Endodermal cell (in vitro differentiated cells): ENCODE measurements around the gene LIMS2. TPM values are rescaled to one million over a fixed set of nuclear protein-coding genes. Genes with fewer than 3 reads are reported as not detected.

ENCODE experiments used
- DNase-seq: peaks from one replicate; pipeline ENCODE4 v3.0.0-alpha.2; 2017
- H3K27ac ChIP-seq: 2 replicates; pipeline ENCODE4 v1.5.1; 2013; ENCODE audit warnings: mild to moderate bottlenecking, low read depth, low read length, moderate library complexity
- H3K27me3 ChIP-seq: 2 replicates; pipeline ENCODE4 v1.6.1; 2013; ENCODE audit warnings: mild to moderate bottlenecking, low read length, moderate library complexity; ENCODE audit not compliant: insufficient read depth, control insufficient read depth, poor library complexity, severe bottlenecking
- H3K36me3 ChIP-seq: 2 replicates; pipeline ENCODE4 v1.7.0; 2013; ENCODE audit warnings: mild to moderate bottlenecking, low read length, moderate library complexity; ENCODE audit not compliant: control insufficient read depth, insufficient read depth
- H3K4me1 ChIP-seq: one replicate; pipeline ENCODE4 v1.7.0; 2013; ENCODE audit warnings: low read length; ENCODE audit not compliant: control insufficient read depth, insufficient read depth
- H3K4me3 ChIP-seq: 2 replicates; pipeline ENCODE4 v1.5.1; 2013; ENCODE audit warnings: mild to moderate bottlenecking, low read length, moderate library complexity
- H3K9ac ChIP-seq: 2 replicates; pipeline ENCODE4 v1.6.1; 2013; ENCODE audit warnings: mild to moderate bottlenecking, low read length, moderate library complexity; ENCODE audit not compliant: poor library complexity, severe bottlenecking; ENCODE audit errors: extremely low read depth
- H3K9me3 ChIP-seq: 2 replicates; pipeline ENCODE4 v1.6.1; 2013; ENCODE audit warnings: mild to moderate bottlenecking, low read length, moderate library complexity; ENCODE audit not compliant: control insufficient read depth
- H3K27ac Mint-ChIP-seq: 2 replicates; pipeline ENCODE4 v1.8.0; 2020; ENCODE audit warnings: mixed read lengths
- H3K27me3 Mint-ChIP-seq: 2 replicates; pipeline ENCODE4 v1.8.0; 2021; ENCODE audit warnings: mild to moderate bottlenecking, mixed read lengths; ENCODE audit not compliant: insufficient read depth
- H3K36me3 Mint-ChIP-seq: 2 replicates; pipeline ENCODE4 v1.8.0; 2020; ENCODE audit warnings: low read depth, mixed read lengths
- H3K4me1 Mint-ChIP-seq: 2 replicates; pipeline ENCODE4 v1.8.0; 2020; ENCODE audit warnings: mixed read lengths
- H3K4me3 Mint-ChIP-seq: 2 replicates; pipeline ENCODE4 v1.8.0; 2020; ENCODE audit warnings: mild to moderate bottlenecking, moderate library complexity, mixed read lengths
- H3K9me3 Mint-ChIP-seq: 2 replicates; pipeline ENCODE4 v1.8.0; 2020; ENCODE audit warnings: mild to moderate bottlenecking, mixed read lengths
- WGBS, 2 experiments: methylation state at CpG; one replicate each; pipeline versions ENCODE4 v1.1.5 to v1.1.7; 2013; ENCODE audit warnings: missing lambda C conversion rate in 2 of 2, mixed read lengths in 1 of 2; ENCODE audit not compliant: insufficient coverage in 1 of 2, insufficient read length in 1 of 2; 5-methylcytosine and 5-hydroxymethylcytosine counted together
- total RNA-seq, 2 donors: library from RNA; stranded (reverse); fragmentation: NEBNext Ultra II Directional in 1 of 2; extraction: Animal tissue kit (Norgen Biotek cat#: 25700) in 1 of 2; gene quantifications; 2 replicates in 1 of 2; 3 replicates in 1 of 2; pipeline ENCODE4 v1.2.1, GENCODE V29; 2021
- TF ChIP-seq, protein P1 (sequence below): fragments of 200-600 bp; sonication (generic); conservative IDR thresholded peaks from 2 replicates; pipeline ENCODE4 v1.5.0; 2021; ENCODE audit warnings: antibody characterized with exemption, mild to moderate bottlenecking

Gene LIMS2
- total RNA-seq, 2 donors from 2014 or later = 3.9 to 9.8 TPM

DNA sequence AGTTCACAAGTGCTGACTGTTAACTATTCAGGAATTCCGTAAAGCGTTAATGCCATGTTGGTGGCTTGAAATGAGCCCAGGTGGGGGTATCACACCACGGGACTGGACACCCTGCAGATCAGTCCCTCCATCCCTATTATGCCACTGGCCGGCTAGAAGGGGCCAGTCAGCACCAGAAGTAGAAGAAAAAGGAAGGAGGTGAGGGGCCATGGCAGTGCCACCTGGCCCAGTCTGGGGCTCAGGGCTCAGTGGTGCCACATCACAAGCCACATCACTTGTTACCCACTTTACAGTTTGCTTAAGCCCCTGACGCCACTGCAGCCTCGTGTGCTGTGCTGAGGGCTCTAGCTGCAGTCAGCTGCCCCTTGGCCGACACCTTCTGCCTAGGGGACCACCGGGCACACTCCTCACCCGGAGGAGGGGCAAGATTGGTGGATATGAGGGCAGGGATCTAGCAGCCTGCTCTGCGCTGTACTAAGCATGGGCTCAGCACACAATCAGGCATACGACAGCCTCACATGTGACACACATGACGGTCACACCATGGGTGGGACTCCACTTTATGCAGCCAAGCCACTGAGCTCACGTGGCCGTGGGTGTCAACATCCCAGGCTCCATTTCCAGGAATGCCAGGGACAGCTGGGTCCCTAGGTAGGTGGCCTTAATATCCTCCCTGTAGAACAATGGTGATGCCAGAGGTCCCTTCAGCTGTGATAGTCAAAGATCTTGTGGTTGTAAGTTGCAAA is 3.6 kb downstream of the LIMS2 start:
- WGBS, 2 experiments = 92 to 97% methylated on average over 8 to 14 of the region's 14 CpGs
- Histone ChIP-seq H3K36me3 (no peaks in the 10 kb centered on the region), H3K9ac (no peak overlapping the region), H3K9me3 (no peaks in the 10 kb centered on the region), H3K4me3 (no peak overlapping the region), H3K4me1 (no peaks in the 10 kb centered on the region), H3K27ac (no peak overlapping the region), H3K27me3 (peaks cover 37% of the 10 kb centered on the region)
- no peak overlapping the region for H3K27ac Mint-ChIP-seq
- DNase-seq = peak; percentile 43
- TF ChIP-seq, protein P1, sequence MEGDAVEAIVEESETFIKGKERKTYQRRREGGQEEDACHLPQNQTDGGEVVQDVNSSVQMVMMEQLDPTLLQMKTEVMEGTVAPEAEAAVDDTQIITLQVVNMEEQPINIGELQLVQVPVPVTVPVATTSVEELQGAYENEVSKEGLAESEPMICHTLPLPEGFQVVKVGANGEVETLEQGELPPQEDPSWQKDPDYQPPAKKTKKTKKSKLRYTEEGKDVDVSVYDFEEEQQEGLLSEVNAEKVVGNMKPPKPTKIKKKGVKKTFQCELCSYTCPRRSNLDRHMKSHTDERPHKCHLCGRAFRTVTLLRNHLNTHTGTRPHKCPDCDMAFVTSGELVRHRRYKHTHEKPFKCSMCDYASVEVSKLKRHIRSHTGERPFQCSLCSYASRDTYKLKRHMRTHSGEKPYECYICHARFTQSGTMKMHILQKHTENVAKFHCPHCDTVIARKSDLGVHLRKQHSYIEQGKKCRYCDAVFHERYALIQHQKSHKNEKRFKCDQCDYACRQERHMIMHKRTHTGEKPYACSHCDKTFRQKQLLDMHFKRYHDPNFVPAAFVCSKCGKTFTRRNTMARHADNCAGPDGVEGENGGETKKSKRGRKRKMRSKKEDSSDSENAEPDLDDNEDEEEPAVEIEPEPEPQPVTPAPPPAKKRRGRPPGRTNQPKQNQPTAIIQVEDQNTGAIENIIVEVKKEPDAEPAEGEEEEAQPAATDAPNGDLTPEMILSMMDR = no peak
- no peaks in the 10 kb centered on the region for H3K9me3 Mint-ChIP-seq
- H3K36me3 Mint-ChIP-seq = no peaks in the 10 kb centered on the region
- peaks cover 8% of the 10 kb centered on the region for H3K4me1 Mint-ChIP-seq
- H3K27me3 Mint-ChIP-seq = peaks cover 63% of the 10 kb centered on the region
- no peak overlapping the region for H3K4me3 Mint-ChIP-seq

DNA sequence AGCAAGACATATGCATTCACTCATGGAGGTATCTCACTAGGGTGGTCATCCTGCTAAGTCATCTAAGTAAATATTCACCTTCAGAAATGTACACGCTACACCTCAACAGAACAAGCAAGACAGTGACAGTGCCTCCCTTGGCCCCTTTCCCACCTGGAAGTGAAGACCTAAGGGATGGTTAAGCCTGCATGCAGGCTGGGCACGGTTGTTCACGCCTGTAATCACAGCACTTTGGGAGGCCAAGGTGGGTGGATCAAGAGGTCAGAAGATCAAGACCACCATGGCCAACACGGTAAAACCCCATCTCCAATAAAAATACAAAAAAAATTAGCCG is 4.4 kb downstream of the LIMS2 start:
- DNase-seq = no peak
- no peak overlapping the region for H3K4me3 ChIP-seq
- no peak overlapping the region for H3K9ac ChIP-seq
- peaks cover 14% of the 10 kb centered on the region for H3K4me1 Mint-ChIP-seq
- no peak overlapping the region for H3K4me3 Mint-ChIP-seq
- no peaks in the 10 kb centered on the region for H3K4me1 ChIP-seq
- TF ChIP-seq, protein P1 = no peak
- H3K27ac ChIP-seq = no peak overlapping the region
- no peaks in the 10 kb centered on the region for H3K36me3 ChIP-seq
- H3K27me3 ChIP-seq = peaks cover 29% of the 10 kb centered on the region
- no peaks in the 10 kb centered on the region for H3K36me3 Mint-ChIP-seq
- H3K9me3 ChIP-seq = no peaks in the 10 kb centered on the region
- H3K27me3 Mint-ChIP-seq = peaks cover 59% of the 10 kb centered on the region
- H3K9me3 Mint-ChIP-seq = no peaks in the 10 kb centered on the region
- WGBS, 2 experiments = 89 to 100% methylated on average over 3 to 5 of the region's 5 CpGs
- no peak overlapping the region for H3K27ac Mint-ChIP-seq

DNA sequence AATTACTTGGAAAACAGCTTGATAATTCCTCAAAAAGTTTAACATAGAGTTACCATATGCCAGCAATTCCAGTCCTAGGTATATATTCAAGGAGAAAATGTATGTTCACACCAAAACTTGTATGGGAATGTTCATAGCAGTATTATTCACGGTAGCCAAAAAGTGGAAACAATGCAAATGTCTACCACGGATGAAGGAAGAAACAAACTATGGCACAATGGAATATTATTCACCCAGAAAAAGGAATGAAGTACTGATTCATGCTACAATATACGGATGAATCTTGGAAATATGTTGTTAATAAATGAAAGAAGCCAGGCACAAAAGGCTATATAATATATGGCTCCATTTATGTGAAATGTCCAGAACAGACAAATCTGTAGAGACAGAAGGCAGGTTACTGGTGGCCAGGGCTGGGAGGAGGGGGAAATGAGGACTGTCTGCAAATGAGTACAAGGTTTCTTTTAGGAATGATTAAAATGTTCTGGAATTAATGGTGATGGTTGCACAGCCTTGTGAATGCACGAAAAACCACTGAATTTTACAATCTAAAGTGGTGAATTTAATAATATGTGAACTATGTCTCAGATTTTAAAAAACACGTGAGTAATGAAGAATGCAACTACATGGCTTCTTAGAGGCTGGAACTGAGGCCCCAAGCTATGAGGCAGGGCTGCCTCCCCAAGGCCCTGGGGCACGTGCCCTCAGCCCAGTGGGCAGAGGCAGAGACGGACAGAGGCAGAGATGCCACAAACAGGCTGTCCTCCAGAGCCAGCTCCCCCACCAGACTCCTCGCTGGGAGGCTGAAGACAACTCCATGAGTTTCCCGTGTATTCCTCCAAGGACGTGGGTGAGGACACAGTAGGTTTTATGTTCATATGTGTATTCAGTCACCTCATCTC is 5.0 kb downstream of the LIMS2 start:
- H3K4me3 Mint-ChIP-seq = no peak overlapping the region
- 90 to 93% methylated on average over 6 to 10 of the region's 10 CpGs for WGBS, 2 experiments
- Histone ChIP-seq H3K27ac (no peak overlapping the region), H3K9me3 (no peaks in the 10 kb centered on the region), H3K4me1 (no peaks in the 10 kb centered on the region), H3K36me3 (no peaks in the 10 kb centered on the region), H3K27me3 (peaks cover 26% of the 10 kb centered on the region), H3K4me3 (no peak overlapping the region), H3K9ac (no peak overlapping the region)
- H3K27ac Mint-ChIP-seq = no peak overlapping the region
- peaks cover 12% of the 10 kb centered on the region for H3K4me1 Mint-ChIP-seq
- H3K36me3 Mint-ChIP-seq = no peaks in the 10 kb centered on the region
- peaks cover 60% of the 10 kb centered on the region for H3K27me3 Mint-ChIP-seq
- TF ChIP-seq, protein P1 = no peak
- H3K9me3 Mint-ChIP-seq = no peaks in the 10 kb centered on the region
- DNase-seq = no peak
